ENCODE measurements around the gene AKNAD1.

AKNAD1 gene

GRCh38 chr1:108878678-108879077 is 21.8 kb upstream of the AKNAD1 start:
- TF ChIP-seq GATA3 (IDR thresholded peaks at IDR 0.05; ENCODE audit: low read depth, low read length) = no peak
- TF ChIP-seq GATA2 (IDR thresholded peaks at IDR 0.05; ENCODE audit: low read depth, low read length) = no peak

GRCh38 chr1:108878160-108878469 is 21.2 kb upstream of the AKNAD1 start:
- TF ChIP-seq GATA2 (IDR thresholded peaks at IDR 0.05; ENCODE audit: low read depth, low read length) = no peak
- no peak for TF ChIP-seq GATA3 (IDR thresholded peaks at IDR 0.05; ENCODE audit: low read depth, low read length)

GRCh38 chr1:108877348-108878159 is 20.7 kb upstream of the AKNAD1 start:
- peak; percentile 59 for TF ChIP-seq GATA2 (IDR thresholded peaks at IDR 0.05; ENCODE audit: low read depth, low read length)
- TF ChIP-seq GATA3 (IDR thresholded peaks at IDR 0.05; ENCODE audit: low read depth, low read length) = no peak

GRCh38 chr1:108871050-108871724 is 14.3 kb upstream of the AKNAD1 start:
- TF ChIP-seq GATA2 (IDR thresholded peaks at IDR 0.05; ENCODE audit: low read depth, low read length) = no peak
- no peak for TF ChIP-seq GATA3 (IDR thresholded peaks at IDR 0.05; ENCODE audit: low read depth, low read length)

- TF ChIP-seq GATA3 (IDR thresholded peaks at IDR 0.05; ENCODE audit: low read depth, low read length) = no peak
- no peak; the same call in 1 of the 2 replicates for TF ChIP-seq GATA2 (IDR thresholded peaks at IDR 0.05; ENCODE audit: low read depth, low read length)
These were observed 8.5 kb upstream of the AKNAD1 start for GRCh38 chr1:108865316-108865910.

GRCh38 chr1:108863984-108864383 is 7.1 kb upstream of the AKNAD1 start:
- no peak for TF ChIP-seq GATA2 (IDR thresholded peaks at IDR 0.05; ENCODE audit: low read depth, low read length)
- no peak for TF ChIP-seq GATA3 (IDR thresholded peaks at IDR 0.05; ENCODE audit: low read depth, low read length)

GRCh38 chr1:108862698-108863477 is 6.0 kb upstream of the AKNAD1 start:
- TF ChIP-seq GATA2 (IDR thresholded peaks at IDR 0.05; ENCODE audit: low read depth, low read length) = no peak
- TF ChIP-seq GATA3 (IDR thresholded peaks at IDR 0.05; ENCODE audit: low read depth, low read length) = no peak

GRCh38 chr1:108862017-108862610 is 5.2 kb upstream of the AKNAD1 start:
- TF ChIP-seq GATA2 (IDR thresholded peaks at IDR 0.05; ENCODE audit: low read depth, low read length) (no peak), GATA3 (IDR thresholded peaks at IDR 0.05; ENCODE audit: low read depth, low read length) (no peak)

- TF ChIP-seq GATA2 (IDR thresholded peaks at IDR 0.05; ENCODE audit: low read depth, low read length) = no peak
- TF ChIP-seq GATA3 (IDR thresholded peaks at IDR 0.05; ENCODE audit: low read depth, low read length) = no peak
These were observed 4.7 kb upstream of the AKNAD1 start for GRCh38 chr1:108861566-108861965.

GRCh38 chr1:108860190-108860907 is 3.5 kb upstream of the AKNAD1 start:
- no peak for TF ChIP-seq GATA2 (IDR thresholded peaks at IDR 0.05; ENCODE audit: low read depth, low read length)
- no peak for TF ChIP-seq GATA3 (IDR thresholded peaks at IDR 0.05; ENCODE audit: low read depth, low read length)

- no peak for TF ChIP-seq GATA3 (IDR thresholded peaks at IDR 0.05; ENCODE audit: low read depth, low read length)
- TF ChIP-seq GATA2 (IDR thresholded peaks at IDR 0.05; ENCODE audit: low read depth, low read length) = no peak
These were observed 1.5 kb upstream of the AKNAD1 start for GRCh38 chr1:108858230-108858950.

GRCh38 chr1:108854221-108855019 is 2.5 kb downstream of the AKNAD1 start:
- TF ChIP-seq GATA2 (IDR thresholded peaks at IDR 0.05; ENCODE audit: low read depth, low read length) = no peak
- TF ChIP-seq GATA3 (IDR thresholded peaks at IDR 0.05; ENCODE audit: low read depth, low read length) = no peak

Measured in SH-SY5Y (cell line).